Measurements from ENCODE around the gene WDR82.

- TF ChIP-seq CTCF (conservative IDR thresholded peaks at IDR 0.05 in 1 of 2, IDR thresholded peaks at IDR 0.05 in 1 of 2; ENCODE audit: extremely low read depth in 1 of 2, insufficient read depth in 1 of 2, low read depth in 1 of 2, low read length in 2 of 2): no peak
- TF ChIP-seq EZH2 (IDR thresholded peaks at IDR 0.05; ENCODE audit: borderline replicate concordance, low read length): no peak
These were observed 41.6 kb upstream of the WDR82 start for GRCh38 chr3:52319921-52320595.

Measured in mammary epithelial cell (primary cell).